EH (cell line): ENCODE data around the gene SLC46A3.
"Not testable (repeated sequence)": the region's sequence is repeated elsewhere in the genome, so short reads cannot be mapped to it uniquely, and the experiment has no call there.

Source experiments
- DNase-seq: peaks from one replicate; pipeline ENCODE4 v3.0.0-alpha.2; 2015; ENCODE audit warnings: low read depth

The SLC46A3 gene

DNA sequence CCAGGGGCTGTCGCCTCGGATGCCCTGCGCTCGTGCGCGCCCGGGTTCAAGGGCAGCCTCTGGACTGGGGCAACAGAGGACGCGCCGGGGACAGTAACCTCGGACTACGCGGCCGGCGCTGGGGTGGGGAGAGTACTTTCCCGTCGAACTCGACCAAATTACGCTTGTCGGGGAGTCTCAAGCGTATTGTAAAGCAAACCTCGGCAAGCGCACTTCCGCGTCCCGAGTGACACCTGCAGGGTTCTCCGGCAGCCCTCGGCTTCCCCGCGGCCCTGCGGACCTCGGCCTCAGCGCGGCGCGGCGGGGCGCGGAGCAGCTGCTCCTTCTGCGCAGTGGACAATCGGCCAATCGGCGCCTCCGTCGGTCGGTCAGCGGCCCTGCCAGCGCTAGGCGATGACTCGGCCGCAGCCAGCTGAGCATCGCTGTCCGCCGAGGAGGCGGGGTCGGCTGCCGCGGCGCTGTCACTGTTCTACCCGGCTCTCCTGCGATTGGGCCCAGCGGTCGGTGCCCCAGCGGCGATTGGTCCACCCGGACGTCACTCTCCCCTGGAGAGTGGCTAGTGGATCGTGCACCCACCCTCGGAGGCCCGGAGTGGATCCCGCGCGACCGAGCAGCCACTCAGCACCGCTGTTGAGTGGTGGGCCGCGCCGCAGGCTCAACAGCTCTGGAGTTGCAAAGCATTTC is at the start of gene SLC46A3:
TSS of gene SLC46A3 (minus strand) at position 428 of the 684 bp plus-strand sequence. CDS start 972 bp downstream, outside the sequence.
- DNase-seq, result peak; percentile 98

- DNase-seq, result no peak
Measured at GRCh38 chr13:28763887-28764286, 45.1 kb upstream of the SLC46A3 start.

DNA sequence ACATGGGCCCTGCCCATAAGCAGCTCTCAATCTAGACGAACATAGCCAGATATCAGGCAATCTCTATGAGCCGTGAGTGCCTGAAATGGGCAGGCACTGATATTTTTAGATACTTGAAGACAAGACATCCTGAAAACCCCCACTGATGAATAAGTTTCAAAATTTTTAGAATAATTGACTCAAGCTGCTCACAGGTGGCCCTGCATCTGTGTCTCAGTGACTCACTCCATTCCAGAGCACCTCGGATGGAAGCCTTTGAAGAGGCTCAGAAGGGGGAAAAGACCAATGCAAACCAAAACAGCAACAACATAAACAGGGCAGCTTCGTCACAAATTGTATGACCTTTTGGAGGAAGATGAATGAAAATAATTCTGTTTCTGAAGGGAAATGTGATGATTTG is 42.8 kb upstream of the SLC46A3 start:
- DNase-seq, result peak; percentile 45

DNA sequence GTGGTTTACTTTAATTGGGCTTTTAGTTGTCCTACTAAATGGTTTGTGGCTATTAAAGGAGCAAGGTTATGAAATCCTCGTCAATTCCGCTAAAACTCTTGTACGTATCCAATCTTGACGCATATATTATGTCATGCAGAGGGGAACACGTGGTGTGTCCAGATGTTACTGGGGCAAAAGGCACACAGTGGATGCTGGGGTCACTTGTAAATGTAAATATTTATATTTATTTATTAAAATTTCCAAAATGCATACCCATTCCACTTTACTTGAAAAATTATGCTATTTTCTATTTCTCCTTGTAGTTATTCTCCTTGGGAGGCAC is 36.7 kb upstream of the SLC46A3 start:
- no peak for DNase-seq

GRCh38 chr13:28754698-28755545 is 36.2 kb upstream of the SLC46A3 start:
- peak; percentile 80 for DNase-seq

DNA sequence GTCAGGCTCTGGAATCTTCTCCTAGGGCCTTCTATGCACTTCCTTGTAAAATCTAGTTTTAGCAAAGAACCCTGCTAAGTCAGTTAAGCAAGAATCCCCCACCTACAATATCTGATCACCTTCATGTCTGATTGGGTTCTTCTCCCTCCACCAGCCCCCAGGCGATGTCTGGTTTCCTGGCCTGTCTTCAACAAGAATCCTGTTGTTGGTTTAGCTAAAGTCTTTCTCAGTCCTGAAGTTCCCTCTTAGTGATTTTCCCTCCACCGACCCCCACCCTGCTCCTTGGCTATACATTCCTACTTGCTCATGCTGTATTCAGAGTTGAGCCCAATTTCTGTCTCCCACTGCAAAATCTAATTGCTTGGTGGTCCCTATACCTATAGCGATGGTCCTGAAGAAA is 35.2 kb upstream of the SLC46A3 start:
- peak; percentile 44 for DNase-seq

DNA sequence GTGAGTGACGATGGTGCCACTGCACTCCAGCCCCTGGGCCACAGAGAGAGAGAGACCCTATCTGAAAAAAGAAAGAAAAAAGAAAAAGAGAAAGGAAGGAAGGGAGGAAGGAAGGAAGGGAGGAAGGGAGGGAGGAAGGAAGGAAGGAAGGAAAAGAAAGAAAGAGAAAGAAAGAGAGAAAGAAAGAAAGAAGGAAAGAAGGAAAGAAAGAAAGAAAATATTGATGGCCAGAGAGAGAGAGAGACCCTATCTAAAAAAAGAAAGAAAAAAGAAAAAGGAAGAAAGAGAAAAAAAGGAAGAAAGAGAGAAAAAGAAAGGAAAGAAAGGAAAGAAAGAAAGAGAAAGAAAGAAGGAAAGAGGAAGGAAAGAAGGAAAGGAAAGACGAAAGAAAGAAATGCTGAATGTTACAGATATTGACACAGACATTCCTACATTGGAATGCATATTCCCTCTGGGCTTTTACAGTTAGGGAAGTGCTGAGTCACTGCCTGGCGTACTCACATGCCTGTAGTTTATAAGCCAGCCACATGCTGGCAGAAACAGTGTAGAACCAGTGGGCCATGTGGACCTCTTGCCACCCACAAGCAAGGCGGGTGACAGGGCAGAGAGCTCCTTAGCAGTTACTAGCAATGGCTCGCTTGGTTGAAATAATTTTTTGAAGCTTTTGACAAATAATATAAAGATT is 34.6 kb upstream of the SLC46A3 start:
- DNase-seq, result peak; percentile 97

GRCh38 chr13:28751175-28751960 is 32.6 kb upstream of the SLC46A3 start:
- DNase-seq, result peak; percentile 37

DNA sequence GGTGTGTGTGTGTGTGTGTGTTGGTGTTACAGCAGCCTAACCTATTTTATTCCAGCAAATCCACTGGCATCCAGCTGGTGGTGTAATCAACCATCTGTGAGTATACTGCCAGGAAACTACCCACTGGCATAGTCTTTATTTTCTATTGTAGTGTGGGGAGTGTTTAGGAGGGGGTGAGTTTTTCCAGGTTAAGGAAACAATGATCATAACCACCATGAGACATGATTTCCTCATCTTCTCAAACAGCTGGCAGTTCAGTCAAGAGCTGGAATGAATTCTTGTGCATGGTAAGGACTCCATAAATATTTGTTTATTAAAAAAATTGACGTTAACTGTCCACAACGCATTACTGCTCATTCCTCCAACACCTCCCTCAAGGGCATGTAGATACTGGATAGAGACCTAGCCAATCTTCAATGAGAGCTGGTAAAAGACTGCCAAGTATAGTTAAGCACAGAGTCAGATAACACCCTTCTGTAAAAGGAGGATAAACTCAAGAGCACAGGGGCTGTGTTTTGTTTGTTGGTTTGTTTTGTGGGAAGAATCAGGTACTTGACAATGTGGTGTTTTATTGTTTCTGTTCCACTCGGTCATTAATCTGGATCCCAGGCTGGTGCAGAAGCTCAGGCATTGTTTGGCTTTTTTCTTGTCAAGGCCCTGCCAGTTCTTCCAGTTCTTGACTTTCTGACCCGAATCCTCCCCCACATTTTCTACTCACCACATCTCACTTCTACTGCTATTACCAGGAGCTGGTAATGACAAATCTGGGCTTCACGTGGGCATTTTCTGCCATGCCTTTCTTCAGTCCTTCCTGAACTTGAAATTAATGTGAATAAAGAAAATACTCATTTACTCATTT is 31.6 kb upstream of the SLC46A3 start:
- no peak for DNase-seq

GRCh38 chr13:28747851-28748250 is 29.1 kb upstream of the SLC46A3 start:
- no peak for DNase-seq

DNA sequence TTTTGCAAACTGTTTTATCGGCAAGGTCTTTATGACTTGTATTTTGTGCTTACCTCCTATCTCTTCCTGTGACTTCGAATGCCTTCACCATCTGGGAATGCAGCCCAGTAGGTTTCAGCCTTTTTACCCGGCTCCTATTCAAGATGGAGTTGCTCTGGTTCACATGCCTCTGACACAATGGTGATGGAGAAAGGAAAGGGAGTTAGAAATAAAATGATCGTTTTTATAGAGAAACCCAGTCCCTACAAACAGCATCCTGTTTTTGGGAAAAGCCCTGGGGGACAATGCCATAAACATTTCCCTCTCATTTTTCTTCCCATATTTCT is 27.5 kb upstream of the SLC46A3 start:
- no peak for DNase-seq

DNA sequence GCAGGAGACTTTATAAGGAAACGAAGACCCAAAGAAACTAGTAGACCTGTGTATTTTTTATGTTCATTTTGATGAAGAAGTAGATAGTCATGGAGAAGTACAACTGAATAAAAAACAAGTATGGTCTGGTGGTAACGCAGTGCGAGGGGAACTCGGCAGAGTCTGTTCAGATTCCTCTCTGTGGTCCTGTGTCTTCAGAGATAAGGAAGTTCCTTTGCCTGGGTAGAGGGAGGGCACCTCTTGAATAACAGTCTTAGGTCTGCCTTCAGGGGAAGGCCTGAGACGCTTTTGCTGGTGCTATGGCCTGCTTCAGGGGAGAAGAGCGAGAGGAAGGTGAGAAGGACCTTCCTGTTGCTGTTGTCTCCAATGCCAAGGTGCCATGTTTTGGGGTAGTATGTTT is 25.9 kb upstream of the SLC46A3 start:
- DNase-seq, result no peak

DNA sequence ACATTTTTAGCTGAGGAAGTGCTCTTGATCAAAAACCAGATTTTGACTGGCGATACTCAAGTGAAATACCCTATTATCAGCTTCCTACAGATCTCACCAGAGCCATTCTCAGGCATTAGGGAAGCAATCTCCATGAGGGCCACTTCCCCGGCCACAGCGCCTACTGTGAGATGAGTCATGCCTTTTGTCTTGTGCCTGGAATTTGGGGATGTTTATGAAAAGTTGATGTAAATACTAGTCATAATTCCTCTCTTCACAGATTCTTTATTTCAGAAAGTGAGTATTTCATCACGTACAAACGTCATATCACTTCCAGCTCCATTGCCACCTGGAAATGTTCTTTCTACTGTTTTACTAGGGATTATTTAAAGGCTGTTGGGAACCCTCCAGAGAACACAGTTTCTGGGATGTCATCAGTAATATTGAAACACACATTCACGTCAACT is 25.3 kb upstream of the SLC46A3 start:
- DNase-seq, result peak; percentile 89

DNA sequence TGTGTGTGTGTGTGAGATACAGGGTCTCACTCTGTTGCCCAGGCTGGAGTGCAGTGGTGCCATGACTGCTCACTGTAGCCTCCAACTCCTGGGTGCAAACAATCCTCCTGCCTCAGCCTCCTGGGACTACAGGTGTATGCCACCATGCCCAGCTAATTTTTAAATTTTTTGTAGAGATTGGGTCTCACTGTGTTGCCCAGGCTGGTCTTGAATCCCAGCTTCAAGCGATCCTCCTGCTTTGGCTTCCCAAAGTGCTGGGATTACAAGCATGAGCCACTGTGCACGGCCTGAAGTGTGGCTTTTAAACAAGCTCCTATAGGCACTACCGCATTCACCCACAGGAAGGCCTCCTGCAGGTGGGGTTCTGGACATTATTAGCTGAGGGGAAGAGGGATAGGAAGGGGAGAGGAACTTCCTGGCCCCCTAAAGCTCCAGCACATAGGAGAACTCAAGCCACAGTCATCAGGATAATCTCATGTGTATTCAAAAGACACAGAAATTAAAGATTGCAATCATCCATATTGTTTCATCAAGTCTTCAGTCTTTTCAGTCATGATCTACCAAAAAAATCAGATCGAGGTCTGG is 24.8 kb upstream of the SLC46A3 start:
- no peak for DNase-seq

GRCh38 chr13:28743020-28743419 is 24.2 kb upstream of the SLC46A3 start:
- no peak for DNase-seq

DNA sequence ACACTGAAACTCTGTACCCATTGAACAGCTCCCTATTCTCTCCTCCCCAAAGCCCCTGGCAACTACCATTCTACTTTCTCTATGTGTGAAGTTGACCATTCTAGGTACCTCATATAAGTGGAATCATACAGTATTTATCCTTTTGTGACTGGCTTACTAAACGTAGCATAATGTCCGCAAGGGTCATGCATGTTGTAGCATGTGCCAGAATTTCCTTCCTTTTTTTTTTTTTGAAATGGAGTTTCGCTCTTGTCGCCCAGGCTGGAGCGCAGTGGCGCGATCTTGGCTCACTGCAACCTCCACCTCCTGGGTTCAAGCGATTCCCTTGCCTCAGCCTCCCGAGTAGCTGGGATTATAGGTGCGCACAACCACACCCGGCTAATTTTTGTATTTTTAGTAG is 23.7 kb upstream of the SLC46A3 start:
- DNase-seq, result not testable (repeated sequence)

DNA sequence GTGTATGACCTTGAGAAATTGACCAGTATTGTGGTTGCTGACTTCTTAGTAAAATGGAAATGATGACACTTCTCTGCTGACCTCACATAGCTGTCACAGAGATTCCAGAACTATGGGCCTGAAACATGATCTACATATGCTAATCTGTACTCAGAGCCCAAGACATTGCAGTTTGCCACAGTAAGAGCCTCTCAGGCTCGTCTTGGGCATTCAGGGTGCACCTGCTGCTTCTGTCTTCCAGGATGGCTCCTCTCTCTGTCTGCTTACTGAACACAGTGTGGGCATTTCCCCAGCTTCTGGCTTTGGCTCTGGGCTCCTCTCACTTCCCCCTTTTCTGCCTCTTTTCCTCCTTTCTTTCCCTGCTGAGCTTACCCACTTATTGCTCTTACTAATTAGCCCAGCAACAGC is 22.3 kb upstream of the SLC46A3 start:
- DNase-seq, result peak; percentile 52

DNA sequence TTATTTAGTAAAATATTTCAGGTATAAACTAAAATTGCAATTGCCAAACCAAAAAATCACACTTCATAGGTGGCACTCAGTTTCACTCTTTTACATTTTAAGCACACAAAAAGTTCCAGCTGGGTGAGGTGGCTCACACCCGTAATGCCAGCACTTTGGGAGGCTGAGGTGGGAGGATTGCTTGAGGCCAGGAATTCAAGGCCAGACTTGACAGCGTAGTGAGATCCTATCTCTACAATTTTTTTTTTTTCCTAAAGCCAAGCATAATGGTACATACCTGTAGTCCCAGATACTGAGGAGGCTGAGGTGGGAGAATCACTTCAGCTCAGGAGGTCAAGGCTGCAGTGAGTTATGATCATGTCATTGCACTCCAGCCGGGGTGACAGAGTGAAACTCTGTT is 20.6 kb upstream of the SLC46A3 start:
- DNase-seq, result no peak

- no peak for DNase-seq
Measured at GRCh38 chr13:28735481-28736029, 16.8 kb upstream of the SLC46A3 start.

DNA sequence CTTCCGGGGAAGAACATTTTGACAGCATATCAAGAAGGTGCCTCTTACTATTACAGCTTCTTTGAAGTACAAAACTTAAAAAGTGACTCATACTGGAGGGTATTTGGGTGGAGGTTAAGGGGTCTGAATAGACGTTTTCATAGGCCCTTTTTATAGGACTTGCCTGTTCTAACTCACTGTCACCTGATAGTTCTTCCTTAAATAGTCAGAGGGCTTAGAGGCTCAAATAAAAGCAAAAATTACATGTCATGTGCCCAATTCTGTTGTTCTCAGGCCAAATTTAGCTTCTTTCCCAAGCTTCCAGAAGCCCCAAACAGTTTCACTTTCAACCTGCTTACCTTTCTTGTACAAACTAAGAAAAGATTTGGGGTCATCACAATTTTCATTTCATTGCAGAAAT is 16.1 kb upstream of the SLC46A3 start:
- DNase-seq, result no peak

DNA sequence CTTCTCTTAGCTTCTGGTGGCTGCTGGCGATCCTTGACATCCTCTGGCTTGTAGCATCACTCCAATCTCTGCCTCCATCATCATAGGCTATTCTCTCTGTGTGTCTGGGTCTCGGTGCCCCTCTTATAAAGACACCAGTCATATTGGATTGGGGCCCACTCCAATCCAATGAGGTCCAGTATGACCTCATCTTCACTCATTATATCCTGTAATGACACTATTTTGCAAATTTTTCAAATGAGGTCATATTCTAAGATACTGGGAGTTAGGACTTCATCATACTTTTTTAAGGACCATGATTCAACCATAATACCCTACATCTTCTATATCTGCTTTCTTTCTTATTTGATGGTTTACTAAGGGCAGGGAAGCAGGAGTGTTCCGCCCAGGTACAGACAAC is 12.0 kb upstream of the SLC46A3 start:
- DNase-seq, result no peak
